Colonic mucosa (tissue), 4 donors: ENCODE measurements around the gene SAP130. TPM values are rescaled to one million over a fixed set of nuclear protein-coding genes. Genes with fewer than 3 reads are reported as not detected.

Experiments
- DNase-seq: peaks from one replicate; pipeline ENCODE4 v3.0.0-alpha.2; 2020
- H3K27ac ChIP-seq: fragments of 200-600 bp; one replicate; pipeline ENCODE4 v1.8.0; 2021
- H3K27me3 ChIP-seq: fragments of 200-600 bp; one replicate; pipeline ENCODE4 v1.8.0; 2021
- H3K36me3 ChIP-seq: fragments of 200-600 bp; one replicate; pipeline ENCODE4 v1.8.0; 2021
- H3K4me1 ChIP-seq: fragments of 200-600 bp; one replicate; pipeline ENCODE4 v1.8.0; 2021; ENCODE audit warnings: mild to moderate bottlenecking
- H3K4me3 ChIP-seq: fragments of 200-600 bp; one replicate; pipeline ENCODE4 v1.8.0; 2021
- H3K9ac ChIP-seq, 2 donors: one replicate each; pipeline ENCODE4 v1.7.0; 2013; ENCODE audit warnings: control low read depth in 2 of 2, low read depth in 2 of 2, low read length in 2 of 2
- H3K9me3 ChIP-seq: fragments of 200-600 bp; one replicate; pipeline ENCODE4 v1.8.0; 2021
- intact Hi-C: fragments of 100-400 bp; cut with DNase I; formaldehyde crosslinking; loops from one replicate; pipeline ENCODE4 v1.14.1; 2022
- total RNA-seq, 2 donors: library from RNA; stranded (reverse); fragmentation: NEBNext Ultra II Directional in 1 of 2; extraction: Animal tissue kit (Norgen Biotek cat#: 25700) in 1 of 2; gene quantifications; one replicate each; pipeline ENCODE4 v1.2.1, GENCODE V29; 2021
- TF ChIP-seq, protein P1 (sequence below): fragments of 200-600 bp; IDR thresholded peaks from one replicate; pipeline ENCODE4 v1.8.0; 2022; ENCODE audit warnings: antibody characterized with exemption, mild to moderate bottlenecking
- donor health status: healthy.
- donor health status: DM: no; HTN: no; CAD: no.
- donor health status: DM: no; HTN: no; CAD: no.

SAP130 gene
- total RNA-seq, result 10 to 100 TPM; 24.7 to 30.6 TPM

DNA sequence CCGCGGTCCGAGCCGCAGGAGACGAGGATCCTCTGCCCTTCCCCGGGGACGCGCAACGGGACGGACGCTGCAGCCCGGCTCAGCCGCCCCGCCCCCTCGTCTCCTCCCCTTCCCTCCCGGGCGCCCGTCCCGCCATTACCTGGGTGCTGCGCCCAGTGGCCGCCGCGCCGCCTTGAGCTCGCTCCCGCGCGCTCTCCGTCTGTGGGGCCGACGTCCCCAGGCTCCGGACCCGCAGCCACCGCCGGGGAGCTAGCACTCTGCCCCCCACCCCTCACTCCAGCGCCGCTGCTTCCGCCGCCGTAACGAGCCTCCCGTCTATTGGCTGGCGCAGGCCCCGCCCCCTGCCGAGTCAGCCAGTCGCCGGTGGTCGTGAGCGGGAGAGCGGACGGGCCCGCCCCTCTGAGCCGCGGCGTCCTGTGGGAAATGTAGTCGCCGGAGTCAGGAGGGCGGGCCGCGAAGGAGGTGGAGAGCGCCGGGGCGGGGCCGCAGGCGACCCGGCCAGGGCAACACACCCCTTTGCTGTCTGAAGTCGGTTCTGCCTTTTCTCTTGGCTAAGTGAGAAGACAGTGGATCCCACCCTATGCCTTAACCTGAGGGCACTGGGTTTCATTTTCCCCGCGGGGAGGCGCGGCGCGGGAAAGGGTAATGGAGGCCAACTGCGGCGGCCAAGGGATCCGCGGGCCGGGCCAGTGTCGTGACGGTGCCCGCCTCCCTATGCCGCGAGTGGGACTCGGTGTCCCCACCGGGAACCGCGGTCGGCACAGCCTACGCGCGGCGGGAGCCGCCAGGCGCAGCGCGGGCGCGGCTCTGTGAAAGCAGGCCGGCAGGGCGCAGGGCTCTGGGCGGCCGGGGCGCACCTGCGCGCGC lies at the start of gene SAP130:
SAP130 (minus strand) TSS at position 259 of the 867 bp plus-strand sequence. CDS start 1,767 bp downstream, outside the sequence.
- Histone ChIP-seq H3K9me3 (no peaks in the 10 kb centered on the region), H3K4me3 (peak within 1 kb of the TSS; percentile 73), H3K36me3 (no peaks in the 10 kb centered on the region), H3K4me1 (no peaks in the 10 kb centered on the region), H3K27me3 (no peaks in the 10 kb centered on the region), H3K9ac (peak within 1 kb of the TSS; percentile 86 to 89), H3K27ac (peak within 1 kb of the TSS; percentile 90)
- intact Hi-C loops, result no loop called here
- TF ChIP-seq, protein P1, sequence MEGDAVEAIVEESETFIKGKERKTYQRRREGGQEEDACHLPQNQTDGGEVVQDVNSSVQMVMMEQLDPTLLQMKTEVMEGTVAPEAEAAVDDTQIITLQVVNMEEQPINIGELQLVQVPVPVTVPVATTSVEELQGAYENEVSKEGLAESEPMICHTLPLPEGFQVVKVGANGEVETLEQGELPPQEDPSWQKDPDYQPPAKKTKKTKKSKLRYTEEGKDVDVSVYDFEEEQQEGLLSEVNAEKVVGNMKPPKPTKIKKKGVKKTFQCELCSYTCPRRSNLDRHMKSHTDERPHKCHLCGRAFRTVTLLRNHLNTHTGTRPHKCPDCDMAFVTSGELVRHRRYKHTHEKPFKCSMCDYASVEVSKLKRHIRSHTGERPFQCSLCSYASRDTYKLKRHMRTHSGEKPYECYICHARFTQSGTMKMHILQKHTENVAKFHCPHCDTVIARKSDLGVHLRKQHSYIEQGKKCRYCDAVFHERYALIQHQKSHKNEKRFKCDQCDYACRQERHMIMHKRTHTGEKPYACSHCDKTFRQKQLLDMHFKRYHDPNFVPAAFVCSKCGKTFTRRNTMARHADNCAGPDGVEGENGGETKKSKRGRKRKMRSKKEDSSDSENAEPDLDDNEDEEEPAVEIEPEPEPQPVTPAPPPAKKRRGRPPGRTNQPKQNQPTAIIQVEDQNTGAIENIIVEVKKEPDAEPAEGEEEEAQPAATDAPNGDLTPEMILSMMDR, result no peak
- DNase-seq, result peak; percentile 99

DNA sequence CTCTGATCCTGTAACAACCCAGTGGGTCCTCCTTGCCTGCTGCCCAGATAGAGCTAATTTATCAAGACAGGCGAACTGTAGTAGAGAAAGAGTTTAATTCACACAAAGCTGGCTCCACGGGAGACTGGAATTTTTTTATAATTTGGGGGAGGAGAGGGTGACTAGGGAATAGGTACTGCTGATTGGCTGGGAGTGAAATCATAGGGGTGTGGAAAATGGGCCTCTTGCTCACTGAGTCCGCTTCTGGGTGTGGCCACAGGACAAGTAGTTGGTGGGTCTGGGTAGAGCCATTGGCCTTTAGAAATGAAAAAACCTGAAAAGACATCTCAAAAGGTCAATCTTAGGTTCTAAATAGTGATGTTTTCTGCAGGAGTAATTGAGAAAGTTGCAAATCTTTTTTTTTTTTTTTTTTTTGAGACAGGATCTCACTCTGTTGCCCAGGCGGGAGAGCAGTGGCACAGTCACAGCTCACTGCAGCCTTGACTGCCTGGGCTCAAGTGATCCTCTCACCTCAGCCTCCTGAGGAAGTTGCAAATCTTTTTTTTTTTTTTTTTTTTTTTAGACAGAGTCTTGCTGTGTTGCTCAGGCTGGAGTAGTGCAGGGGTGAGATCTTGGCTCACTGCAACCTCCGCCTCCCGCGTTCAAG lies 48.7 kb upstream of the SAP130 start:
- TF ChIP-seq, protein P1, result no peak

DNA sequence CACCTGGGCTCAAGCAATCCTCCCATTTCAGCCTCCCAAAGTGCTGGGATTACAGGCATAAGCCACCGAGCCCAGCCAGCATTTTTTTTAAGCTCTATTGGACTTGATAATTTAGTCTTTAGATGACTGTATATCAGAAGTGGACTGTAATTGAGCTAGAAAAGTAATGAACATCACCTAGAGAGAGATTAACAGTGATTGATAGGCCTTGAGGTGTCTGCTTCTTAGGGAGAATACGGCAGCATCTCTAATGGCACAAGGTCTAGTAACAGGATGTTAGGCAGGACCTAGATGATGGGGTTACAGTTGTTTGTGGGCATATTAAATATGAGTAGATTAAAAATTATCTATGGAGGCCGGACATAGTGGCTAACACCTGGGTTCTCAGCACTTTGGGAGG lies 45.4 kb upstream of the SAP130 start:
- Histone ChIP-seq H3K27me3 (no peaks in the 10 kb centered on the region), H3K9ac (no peak overlapping the region), H3K27ac (no peak overlapping the region), H3K4me1 (no peaks in the 10 kb centered on the region), H3K9me3 (no peaks in the 10 kb centered on the region), H3K36me3 (no peaks in the 10 kb centered on the region), H3K4me3 (no peak overlapping the region)
- intact Hi-C loops, result no loop called here
- TF ChIP-seq, protein P1, result no peak
- no peak for DNase-seq

More for the DNA sequence above, 48.7 kb upstream of the SAP130 start:
- no peaks in the 10 kb centered on the region for H3K4me1 ChIP-seq
- H3K27ac ChIP-seq, result no peak overlapping the region
- no peaks in the 10 kb centered on the region for H3K27me3 ChIP-seq
- no peak overlapping the region for H3K4me3 ChIP-seq
- no peaks in the 10 kb centered on the region for H3K36me3 ChIP-seq
- no peak for DNase-seq
- H3K9ac ChIP-seq, result no peak overlapping the region
- H3K9me3 ChIP-seq, result no peaks in the 10 kb centered on the region
- intact Hi-C loops, result no loop called here

DNA sequence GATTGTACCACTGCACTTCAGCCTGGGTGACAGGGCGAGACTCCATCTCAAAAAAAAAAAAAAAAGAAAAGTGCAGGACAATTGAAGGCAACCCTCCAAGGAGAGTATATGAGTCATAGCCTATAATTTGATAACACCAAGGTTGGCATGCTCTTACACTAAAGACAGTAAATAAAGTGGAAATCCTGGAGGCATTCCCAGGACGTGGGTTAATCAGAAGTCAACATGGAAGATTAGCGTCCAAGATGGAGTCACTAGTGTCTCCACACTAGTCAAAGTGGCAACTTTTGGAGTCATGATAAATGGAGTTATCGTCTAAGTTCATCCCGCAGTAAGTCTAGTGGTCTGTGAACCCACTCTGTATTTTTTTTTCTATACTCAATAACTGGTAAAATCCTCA lies 41.9 kb upstream of the SAP130 start:
- Histone ChIP-seq H3K36me3 (no peaks in the 10 kb centered on the region), H3K4me1 (no peaks in the 10 kb centered on the region), H3K27me3 (no peaks in the 10 kb centered on the region), H3K4me3 (no peak overlapping the region), H3K27ac (no peak overlapping the region), H3K9me3 (no peaks in the 10 kb centered on the region), H3K9ac (no peak overlapping the region)
- TF ChIP-seq, protein P1, result no peak
- intact Hi-C loops, result loop anchor here (10.0 kb wide), 1 partner anchor 165 kb away; no protein-coding TSS in a partner anchor
- peak; percentile 27 for DNase-seq

DNA sequence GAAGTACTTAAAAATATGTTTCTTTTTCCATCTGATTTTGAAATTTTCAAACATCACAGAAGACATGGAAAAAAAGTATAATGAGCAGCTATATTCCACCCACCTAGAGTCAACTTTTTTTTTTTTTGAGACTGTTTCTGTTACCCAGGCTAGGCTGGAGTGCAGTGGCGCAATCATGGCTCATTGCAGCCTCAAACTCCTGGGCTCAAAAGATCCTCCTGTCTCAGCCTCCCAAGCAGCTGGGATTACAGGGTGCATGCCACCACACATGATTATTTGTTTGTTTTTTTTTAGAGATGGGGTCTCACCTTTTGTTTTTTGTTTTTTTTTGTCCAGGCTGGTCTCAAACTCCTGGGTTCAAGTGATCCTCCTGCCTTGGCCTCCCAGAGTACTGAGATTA lies 36.5 kb upstream of the SAP130 start:
- Histone ChIP-seq H3K27ac (no peak overlapping the region), H3K4me3 (no peak overlapping the region), H3K9ac (no peak overlapping the region), H3K36me3 (no peaks in the 10 kb centered on the region), H3K4me1 (no peaks in the 10 kb centered on the region), H3K9me3 (no peaks in the 10 kb centered on the region), H3K27me3 (no peaks in the 10 kb centered on the region)
- TF ChIP-seq, protein P1, result no peak
- intact Hi-C loops, result loop anchor here (10.0 kb wide), 1 partner anchor 170 kb away; no protein-coding TSS in a partner anchor
- no peak for DNase-seq
